GM19328 (cell line): ENCODE results near the gene ASCC3.

Experiments used
- ATAC-seq: cut with Tn5 transposase; IDR thresholded peaks from one replicate; pipeline ENCODE4 v1.9.1; 2021; ENCODE audit warnings: mild to moderate bottlenecking, moderate library complexity; ENCODE audit not compliant: unreplicated experiment

Gene ASCC3

DNA sequence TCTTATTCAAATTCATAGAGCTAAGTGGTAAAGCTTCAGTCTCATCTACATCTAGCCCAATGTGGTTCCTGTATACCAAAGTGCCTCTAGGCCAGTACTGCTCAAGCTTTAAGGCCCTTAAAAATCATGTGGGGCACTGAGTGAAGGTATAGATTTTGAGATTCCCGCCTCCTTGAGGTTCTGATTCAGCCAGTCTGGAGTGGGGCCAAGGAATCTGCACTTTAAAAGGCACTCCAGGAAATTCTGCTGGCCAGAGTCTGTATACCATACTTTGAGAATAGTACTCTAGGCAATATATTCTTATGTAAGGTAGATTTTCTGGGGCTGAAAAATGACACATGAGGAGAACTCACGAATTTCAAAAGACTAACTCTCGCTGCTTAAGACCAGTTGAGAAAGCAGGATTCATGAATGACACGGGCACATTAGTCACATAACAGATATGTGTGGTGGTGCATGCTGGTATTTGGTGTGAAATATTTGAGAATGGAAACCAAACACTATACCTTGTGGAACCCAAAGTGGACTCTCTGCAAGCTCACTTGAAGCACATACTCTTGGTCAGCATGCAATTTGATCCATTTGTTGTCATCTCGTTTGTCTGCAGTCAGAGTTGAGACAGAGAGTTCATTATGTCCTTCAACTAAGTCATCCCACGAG lies 368.8 kb downstream of the ASCC3 start:
- ATAC-seq: no peak

GRCh38 chr6:100509101-100509500 lies 372.0 kb downstream of the ASCC3 start:
- ATAC-seq: no peak

GRCh38 chr6:100506651-100507050 lies 374.5 kb downstream of the ASCC3 start:
- no peak for ATAC-seq

DNA sequence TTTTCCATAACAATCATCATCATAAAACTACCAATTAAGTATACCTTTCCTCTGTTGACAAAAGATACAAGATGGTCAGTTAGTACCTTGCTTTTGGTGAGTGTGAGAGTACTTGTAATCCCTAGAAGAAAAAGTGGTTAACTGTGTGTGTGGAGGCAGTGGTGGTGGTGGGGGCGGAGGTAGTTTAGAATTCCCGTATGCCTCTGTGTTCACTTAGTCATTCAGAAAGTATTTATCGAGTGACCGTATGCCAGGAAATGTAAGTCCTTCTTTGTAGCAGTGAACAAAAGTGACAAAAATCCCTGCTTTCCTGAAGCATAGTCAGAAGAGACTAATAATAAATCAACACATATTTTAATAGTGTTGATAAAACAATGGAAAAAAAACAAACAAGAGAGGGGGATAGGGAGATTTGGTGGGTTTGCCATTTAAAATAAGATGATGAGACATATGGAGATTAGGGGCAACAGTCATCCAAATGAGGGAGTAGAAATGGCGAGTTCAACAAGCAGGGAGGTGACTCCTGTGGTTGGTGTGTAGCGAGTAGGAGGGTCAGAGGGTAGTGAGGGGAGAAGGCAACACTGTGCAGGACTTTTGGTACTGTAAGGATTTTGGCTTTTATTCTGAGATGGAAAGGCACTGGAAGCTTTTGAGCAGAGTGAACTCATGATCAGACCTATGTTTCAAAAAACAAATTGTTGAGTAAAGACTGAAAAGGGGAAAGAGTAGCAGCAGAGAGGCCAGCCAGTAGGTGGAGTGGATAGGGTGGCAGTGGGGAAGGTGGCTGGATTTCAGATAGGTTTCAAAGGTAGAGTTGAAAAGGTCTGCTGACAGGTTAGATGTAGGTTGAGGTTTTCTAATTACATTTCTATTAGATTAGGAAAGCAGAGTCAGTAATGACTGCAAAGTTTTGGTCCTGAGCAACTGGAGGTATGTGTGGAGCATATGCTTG lies 376.1 kb downstream of the ASCC3 start:
- no peak for ATAC-seq

GRCh38 chr6:100503043-100503705 lies 378.0 kb downstream of the ASCC3 start:
- ATAC-seq: no peak

DNA sequence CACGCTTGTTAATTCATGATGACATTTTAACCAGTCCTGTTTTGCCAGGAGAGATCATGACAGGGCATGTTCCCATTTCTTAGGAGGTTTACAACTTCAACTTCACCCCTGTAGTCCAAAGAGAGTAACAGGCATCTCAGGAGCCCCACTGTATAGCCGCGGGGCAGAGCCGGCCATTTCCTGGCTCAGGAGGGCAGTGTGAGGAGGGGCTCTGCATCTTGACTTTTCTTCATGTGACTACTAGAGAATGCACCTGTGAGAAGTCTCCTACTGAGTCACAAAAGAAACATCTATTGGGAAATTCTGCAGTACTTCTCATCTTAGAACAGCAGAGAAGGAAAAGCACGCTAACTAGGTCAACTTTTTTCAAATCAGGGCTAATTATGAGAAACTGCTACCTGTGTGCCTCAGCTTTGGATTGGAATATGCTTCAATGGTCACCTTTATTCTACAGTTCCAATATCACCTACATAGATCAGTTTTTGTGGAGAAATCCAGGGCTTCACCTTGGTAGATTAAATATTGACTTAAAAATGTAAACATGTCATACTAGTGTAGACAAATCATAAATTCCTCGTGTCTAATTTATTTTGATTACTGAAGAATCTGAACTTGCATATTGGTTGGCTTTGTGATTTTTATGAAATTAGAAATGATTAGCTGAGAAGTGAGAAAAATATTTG lies 387.8 kb downstream of the ASCC3 start:
- no peak for ATAC-seq

- ATAC-seq: no peak
Observed at GRCh38 chr6:100491952-100492670, 389.0 kb downstream of the ASCC3 start.

- ATAC-seq: no peak
Observed at GRCh38 chr6:100490065-100490464, 391.1 kb downstream of the ASCC3 start.

- ATAC-seq: no peak
Observed at GRCh38 chr6:100488244-100488643, 392.9 kb downstream of the ASCC3 start.

DNA sequence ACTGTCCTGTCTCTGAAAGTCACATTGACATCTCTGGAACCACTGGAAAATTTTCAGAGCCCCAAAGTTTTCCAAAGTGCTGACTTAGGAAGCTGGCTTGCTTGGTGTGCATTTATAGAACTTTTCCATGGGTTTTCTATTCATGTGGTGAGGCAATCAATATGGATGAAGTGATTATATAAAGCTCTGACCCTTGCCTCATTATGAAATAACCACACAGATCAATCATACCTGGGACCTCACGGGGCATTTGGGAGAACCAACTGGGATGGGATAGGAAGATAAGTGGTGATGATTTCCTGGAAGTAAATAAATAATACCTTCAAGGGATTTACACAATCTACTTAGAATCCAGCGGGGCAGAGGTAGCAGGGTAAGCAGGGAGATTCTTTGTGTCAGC lies 393.5 kb downstream of the ASCC3 start:
- ATAC-seq: no peak

DNA sequence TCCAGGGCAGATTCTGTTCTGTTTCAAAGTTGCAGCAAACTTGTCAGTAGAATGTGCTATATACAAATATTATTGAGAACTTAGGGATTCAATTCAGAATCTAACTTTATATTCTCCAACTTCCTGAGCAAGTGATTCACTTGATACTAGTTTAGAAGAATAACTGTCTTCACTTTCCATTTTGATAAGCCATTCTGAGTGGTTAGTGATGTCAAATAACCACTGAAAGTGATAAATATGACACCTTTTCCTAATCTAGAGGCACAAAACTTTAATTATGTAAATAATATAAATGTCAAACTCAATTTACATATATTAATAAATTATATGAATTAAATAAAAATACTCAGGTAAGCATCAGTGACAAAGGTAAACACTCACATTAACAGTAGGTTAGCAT lies 395.9 kb downstream of the ASCC3 start:
- no peak for ATAC-seq

- peak; percentile 48 for ATAC-seq
Observed at GRCh38 chr6:100484474-100484873, 396.7 kb downstream of the ASCC3 start.

- no peak for ATAC-seq
Observed at GRCh38 chr6:100482698-100483097, 398.4 kb downstream of the ASCC3 start.

DNA sequence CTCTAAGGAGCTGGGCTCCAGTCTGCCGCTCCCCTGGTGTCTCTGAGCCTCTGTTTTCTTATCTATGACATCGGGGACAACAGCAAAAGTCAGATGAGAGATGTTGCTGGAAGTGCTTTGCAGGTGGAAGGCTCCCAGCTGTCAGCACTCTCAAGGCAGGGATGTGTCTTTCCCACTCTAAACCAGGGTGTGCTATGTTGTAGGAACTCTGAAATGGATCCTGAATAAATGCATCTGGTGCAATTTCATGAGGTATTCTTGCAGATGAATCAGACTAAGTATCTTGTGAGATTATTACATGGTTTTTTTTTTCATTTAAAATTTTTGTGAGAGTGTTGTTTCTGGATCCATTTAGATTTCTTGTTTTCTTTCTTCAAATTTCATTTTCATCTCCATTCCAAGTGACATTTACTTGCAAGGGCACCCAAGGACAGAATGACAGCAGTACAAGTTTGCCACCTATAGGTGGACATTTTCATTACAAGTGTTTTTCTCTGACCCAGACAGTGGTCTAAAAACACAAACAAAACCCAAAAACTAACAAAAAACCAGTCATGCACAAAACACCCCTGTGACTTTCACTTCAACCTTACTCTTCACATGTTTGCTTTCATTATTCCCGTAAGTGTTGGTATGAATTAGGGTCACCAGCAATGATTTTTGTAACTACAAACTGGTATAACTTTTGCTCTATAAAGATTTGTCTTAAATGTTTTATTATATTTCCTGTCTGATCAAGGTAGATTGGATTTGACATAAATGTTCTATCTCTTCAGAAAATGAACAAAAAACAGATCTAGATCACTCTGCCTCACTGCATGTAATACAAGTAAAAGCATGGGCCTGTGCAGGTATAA lies 401.7 kb downstream of the ASCC3 start:
- peak; percentile 47 for ATAC-seq

GRCh38 chr6:100475554-100476320 lies 405.4 kb downstream of the ASCC3 start:
- ATAC-seq: peak; percentile 59

- ATAC-seq: no peak
Observed at GRCh38 chr6:100473182-100473581, 407.9 kb downstream of the ASCC3 start.

DNA sequence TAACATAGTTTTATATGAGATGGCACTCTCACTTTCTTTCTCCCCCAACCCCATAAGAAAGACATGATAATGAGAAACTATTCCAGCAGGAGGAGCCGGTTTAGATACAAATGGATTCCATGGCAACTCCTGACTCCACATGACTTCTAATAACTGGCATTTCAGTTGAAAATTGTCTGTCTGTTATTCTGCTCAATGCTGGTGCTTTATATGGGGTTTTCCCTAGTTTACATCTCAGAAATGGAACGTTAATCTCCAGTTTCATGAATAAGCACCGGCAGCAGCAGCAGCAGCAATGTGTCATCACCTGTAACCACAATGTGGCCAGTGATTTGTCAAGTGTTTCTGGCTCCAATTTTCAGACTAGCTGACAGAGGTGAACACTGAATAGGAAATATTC lies 408.5 kb downstream of the ASCC3 start:
- ATAC-seq: peak; percentile 73

DNA sequence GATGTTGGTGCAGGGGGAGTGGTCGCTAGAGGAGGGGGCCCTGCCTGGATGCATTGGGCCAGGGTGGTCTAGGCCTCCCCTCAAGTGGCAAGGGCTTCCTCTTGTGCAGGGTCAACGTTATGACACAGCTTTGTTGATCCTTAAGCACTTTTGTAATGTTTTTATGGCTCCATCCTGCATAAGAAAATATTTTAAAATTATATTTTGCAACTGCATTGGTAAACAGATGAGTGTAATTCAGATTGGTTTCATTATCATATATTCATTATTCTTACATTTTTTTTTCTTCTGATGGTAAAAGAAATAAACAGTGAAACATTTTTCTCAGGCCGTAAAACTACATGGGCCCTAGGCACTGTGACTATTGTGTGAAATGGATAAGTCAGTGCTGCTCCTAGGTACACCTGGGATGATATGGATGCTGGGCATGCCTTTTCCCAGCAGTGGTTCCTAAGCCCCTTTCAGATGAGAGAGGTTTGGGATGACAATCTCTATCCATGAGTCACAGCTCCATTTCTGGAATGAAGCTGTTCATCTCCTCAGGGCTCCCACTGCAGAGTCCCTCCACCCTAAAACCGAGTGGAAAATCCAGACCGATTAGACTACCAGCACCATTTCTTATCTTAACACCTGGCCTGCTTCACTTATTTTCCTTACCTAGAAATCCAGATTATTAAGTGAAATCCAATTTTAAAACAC lies 410.6 kb downstream of the ASCC3 start:
- no peak for ATAC-seq
